HG03045 (cell line): ENCODE data around the gene PTPRN2.
"Not testable (repeated sequence)": the region's sequence is repeated elsewhere in the genome, so short reads cannot be mapped to it uniquely, and the experiment has no call there.

Experiments
- ATAC-seq: cut with Tn5 transposase; IDR thresholded peaks from one replicate; pipeline ENCODE4 v1.9.1; 2021; ENCODE audit warnings: mild to moderate bottlenecking, moderate library complexity; ENCODE audit not compliant: unreplicated experiment

PTPRN2 gene

GRCh38 chr7:158274404-158274811 lies 313.2 kb downstream of the PTPRN2 start:
- ATAC-seq, result no peak

GRCh38 chr7:158273756-158274342 lies 313.8 kb downstream of the PTPRN2 start:
- ATAC-seq, result not testable (repeated sequence)

GRCh38 chr7:158273138-158273651 lies 314.4 kb downstream of the PTPRN2 start:
- ATAC-seq, result no peak

- no peak for ATAC-seq
Measured at GRCh38 chr7:158272509-158273137, 315.0 kb downstream of the PTPRN2 start.

GRCh38 chr7:158272091-158272490 lies 315.5 kb downstream of the PTPRN2 start:
- no peak for ATAC-seq

- no peak for ATAC-seq
Measured at GRCh38 chr7:158271646-158272045, 316.0 kb downstream of the PTPRN2 start.

GRCh38 chr7:158270856-158271413 lies 316.7 kb downstream of the PTPRN2 start:
- no peak for ATAC-seq

- no peak for ATAC-seq
Measured at GRCh38 chr7:158270106-158270775, 317.4 kb downstream of the PTPRN2 start.

- ATAC-seq, result no peak
Measured at GRCh38 chr7:158268816-158269535, 318.6 kb downstream of the PTPRN2 start.

- ATAC-seq, result no peak
Measured at GRCh38 chr7:158267742-158268435, 319.7 kb downstream of the PTPRN2 start.

GRCh38 chr7:158266817-158267741 lies 320.5 kb downstream of the PTPRN2 start:
- no peak for ATAC-seq

- no peak for ATAC-seq
Measured at GRCh38 chr7:158266426-158266816, 321.2 kb downstream of the PTPRN2 start.

- ATAC-seq, result no peak
Measured at GRCh38 chr7:158265743-158266080, 321.9 kb downstream of the PTPRN2 start.

GRCh38 chr7:158264881-158265742 lies 322.5 kb downstream of the PTPRN2 start:
- ATAC-seq, result no peak

GRCh38 chr7:158263964-158264748 lies 323.5 kb downstream of the PTPRN2 start:
- no peak for ATAC-seq

- ATAC-seq, result no peak
Measured at GRCh38 chr7:158263110-158263963, 324.3 kb downstream of the PTPRN2 start.
